Stimulated activated CD4-positive, alpha-beta T cell treated with anti-CD3 and anti-CD28 coated beads, TNF-alpha, amount 100 ng/mL, for 1 hour (primary cell): ENCODE results near the gene ESAM.
A peak's percentile ranks its signal among the peaks of the same experiment; 100 is the strongest.

Source experiments
- DNase-seq, 3 donors: peaks; one replicate each; pipeline ENCODE4 v3.0.0-alpha.2; 2020; ENCODE audit warnings: low read depth in 3 of 3, low spot score in 1 of 3

The ESAM gene

DNA sequence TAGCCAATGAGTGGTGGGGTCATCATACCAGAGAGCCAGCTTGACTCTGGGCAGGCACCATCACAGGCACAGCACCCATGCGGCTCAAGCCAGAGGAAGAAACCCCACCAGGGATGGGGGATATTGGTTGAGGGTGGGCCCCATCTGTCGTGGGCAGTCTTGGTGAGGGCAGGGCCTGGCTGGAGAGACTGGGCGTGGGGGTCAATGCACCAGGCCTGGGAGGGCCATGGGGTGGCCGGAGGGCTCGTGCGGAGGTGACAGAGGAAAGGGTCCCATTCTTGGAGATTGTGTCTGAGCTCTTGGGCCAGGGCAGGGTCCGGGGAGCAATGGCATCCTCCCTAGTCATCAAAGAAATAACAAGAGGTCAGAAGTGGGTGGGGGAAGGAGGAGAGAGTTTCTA lies 8.5 kb downstream of the ESAM start:
- DNase-seq: no peak

DNA sequence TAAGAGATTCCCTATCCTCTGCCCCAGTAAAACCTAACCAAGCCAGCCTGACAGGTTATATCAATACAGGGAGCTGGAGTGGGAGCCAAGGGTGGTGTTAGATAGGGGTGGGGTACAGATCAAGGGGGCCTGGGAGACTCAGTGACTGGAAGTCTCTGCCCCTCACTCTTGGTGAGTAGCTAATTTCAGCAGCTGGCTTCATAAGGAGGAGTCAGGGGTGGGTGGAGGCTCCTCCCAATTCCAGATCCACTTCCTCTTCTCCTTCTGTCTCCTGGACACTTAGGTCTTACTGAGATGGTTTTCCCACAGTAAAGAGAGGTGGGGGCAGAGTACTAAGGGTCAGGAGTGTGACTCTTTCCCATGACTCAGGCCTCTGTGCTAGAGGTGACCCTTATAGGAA lies 8.9 kb downstream of the ESAM start:
- DNase-seq: no peak

DNA sequence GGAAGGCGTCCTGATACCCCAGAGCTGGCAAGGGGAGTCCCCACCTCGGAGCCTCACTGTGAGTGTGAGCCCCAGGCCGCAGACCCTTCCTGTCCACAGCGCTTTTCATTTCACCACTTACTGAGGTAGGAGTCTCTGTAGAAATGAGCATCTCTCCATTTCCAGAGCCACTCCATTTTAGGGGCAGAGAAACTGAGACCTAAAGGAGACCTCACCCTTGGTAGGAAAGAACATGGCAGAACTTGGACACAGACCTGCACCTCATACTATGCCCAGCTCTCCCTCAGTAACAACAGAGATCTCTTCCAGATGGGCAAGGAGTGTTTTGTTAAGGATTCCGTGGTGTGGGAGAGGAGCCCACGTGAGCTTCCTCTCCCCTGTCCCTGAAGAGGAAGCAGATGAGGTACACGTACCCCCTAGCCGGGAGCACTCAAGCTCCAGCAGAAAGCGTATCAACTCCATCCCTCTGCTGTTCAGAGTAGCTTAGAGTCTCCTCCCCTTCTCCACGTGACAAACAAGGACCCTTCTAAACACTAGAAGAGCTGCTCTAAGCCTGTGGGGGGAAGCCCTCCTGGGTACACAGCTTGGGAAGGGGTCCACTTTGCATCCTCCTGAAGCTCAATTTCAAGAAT lies 9.5 kb downstream of the ESAM start:
- DNase-seq: no peak

DNA sequence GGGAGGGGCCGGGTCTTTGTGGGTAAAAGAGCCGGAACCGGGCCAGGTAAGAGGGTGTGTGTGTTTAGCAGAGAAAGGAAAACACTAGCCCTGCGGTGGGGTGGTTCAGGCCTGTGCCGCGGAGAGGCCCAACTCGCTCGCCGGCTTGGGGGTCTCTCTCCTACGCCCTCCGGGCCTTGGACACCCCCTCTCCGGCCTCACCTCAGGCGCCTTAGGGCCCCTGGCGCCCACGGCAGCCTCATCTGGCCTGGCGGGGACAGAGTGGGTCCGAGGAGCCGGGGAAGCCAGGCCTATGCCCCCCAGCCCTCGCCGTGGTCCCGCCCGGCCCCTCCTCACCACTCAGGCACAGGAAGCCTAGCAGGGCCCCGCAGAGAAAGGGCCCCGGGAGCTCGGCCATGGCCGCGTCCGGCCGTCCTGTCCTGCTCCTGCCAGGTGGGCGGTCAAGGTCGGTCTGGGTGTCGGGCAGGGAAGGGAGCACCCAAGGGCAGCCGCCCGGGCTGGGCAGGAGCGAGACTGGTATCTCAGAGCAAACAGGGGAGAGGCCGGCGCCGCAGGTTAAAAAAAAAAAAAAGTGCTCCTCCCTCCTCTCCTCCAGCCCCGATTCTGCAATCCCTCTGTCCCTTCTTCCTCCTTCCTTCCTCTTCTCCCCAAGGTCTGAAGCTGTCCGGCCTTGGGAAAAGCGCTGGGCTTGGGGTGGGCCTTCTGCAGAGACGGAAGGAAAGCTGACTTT lies 10.2 kb downstream of the ESAM start, which contains the start of gene VSIG2:
Gene VSIG2 (minus strand): TSS at position 515 of the 730 bp plus-strand sequence. CDS start 118 bp downstream, at position 397.
- DNase-seq: no peak

DNA sequence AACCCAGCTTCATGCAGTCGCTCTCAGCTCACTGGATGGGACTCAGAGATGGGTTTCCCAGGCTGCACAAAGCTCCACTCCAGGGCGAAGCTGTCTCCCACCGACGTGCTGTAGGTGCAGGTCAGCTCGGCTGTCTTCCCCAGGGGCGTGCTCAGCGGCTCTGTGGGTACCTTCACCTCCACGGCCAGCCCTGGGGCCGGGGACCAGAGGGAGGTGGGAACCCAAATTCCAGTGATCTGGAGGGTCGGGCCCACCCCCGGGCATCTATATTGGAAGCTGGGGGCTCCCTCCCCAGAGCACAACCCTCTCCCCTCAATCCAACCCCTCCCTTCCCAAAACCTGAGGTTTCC lies 10.7 kb downstream of the ESAM start:
- DNase-seq: no peak

DNA sequence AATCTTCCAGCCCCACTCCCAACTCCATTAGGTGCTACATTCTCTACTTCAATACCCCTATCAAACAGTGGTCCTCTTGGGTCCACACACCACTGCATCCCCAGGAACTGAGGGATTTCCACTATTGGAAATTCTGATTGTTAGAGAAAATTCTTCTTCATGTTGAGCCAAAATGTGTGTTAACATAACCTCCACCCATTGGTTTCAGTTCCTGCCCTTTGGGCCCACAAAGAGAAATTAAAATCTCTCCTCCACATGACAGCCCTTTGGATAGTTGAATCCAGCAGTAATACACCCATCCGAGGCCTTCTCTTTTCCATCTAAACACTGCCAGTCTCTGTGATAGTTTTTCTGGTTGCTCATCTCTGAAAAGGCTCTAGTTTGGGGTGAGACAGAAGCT lies 12.2 kb downstream of the ESAM start:
- no peak for DNase-seq

DNA sequence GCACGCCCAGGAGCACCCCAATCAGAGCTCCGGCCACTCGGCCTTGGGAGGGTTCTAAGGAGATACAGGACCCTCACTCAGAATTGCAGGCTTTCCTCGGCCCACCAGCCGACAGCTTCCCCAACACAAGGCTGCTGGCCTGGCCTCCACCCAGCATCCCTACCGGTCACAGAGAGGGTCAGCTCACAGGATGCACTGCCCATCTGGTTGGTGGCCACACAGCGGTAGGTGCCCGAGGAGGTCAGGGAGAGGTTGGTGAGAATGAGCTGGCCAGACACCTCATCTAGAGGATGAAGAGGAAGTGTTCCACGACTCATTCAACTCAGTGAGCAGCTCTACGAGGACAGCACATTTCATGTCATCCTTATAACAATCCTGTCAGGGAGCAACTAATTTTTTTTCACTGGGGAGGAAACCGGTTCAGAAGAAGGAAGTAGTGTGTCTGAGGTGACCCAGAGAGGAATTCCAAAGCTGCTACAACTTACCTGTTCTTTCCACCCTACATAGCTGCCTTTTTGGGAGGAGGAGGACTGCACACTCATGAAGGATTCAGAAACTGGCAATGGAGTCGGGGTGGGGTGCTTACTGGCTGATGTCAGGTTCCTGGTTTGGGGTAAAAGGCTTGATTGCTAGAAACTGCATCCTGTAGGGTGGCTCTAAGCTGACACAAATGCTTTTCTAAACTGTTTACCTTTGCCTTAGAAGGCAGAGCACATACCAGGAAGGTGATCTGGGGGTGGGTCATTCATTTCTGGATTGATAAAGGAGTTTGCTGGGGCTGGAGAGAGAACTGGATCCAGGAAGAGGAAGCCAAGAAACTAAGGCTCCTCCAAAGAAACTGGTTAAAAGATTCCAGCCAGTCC lies 13.4 kb downstream of the ESAM start:
- no peak for DNase-seq

DNA sequence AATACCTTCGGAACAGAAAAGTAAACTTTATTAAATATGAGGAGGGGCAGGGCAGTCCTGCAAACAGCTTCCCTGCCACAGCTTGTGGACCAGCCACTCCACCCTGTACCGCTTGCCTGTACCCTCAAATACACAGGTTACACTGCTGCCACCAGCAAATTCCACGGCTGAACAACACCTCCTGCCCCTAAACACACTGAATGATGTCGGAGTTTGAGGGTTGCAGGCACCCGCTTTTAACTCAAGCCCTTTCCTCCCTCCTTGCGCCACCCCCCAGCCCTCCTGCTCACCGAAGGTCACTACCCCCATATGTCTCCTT lies 14.0 kb downstream of the ESAM start:
- no peak for DNase-seq

DNA sequence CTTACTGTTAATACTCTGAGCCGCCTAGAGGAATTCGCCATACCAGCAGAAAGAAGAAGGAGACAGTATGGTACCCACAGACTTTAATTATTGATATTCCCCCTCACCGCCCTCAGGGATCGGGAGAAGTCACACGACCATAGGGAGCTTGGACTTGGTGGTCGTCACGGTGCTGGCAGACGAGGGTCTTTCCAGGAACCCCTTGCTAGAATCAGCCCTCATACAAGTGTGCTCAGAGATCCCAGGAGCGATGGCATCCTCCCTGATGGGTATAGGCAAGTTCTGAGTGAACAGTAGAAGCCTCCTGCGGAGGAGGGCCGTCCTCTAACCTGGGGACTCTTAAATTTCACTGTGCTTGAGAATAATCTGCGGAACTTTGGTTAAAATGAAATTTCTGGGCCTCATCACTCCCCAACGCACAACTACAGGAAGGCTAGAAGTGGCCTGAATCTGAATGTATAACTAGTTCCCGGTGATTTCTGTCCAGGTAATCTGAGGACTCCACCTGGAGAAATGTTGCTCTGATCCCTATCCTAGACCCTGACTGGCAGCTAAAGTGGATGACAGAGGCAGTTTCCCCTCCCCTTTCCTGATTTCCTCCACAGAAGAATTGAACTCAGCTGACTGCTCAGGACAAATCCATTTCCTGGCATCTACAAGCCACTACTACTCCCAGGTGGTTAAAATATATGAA lies 14.5 kb downstream of the ESAM start:
- no peak for DNase-seq

DNA sequence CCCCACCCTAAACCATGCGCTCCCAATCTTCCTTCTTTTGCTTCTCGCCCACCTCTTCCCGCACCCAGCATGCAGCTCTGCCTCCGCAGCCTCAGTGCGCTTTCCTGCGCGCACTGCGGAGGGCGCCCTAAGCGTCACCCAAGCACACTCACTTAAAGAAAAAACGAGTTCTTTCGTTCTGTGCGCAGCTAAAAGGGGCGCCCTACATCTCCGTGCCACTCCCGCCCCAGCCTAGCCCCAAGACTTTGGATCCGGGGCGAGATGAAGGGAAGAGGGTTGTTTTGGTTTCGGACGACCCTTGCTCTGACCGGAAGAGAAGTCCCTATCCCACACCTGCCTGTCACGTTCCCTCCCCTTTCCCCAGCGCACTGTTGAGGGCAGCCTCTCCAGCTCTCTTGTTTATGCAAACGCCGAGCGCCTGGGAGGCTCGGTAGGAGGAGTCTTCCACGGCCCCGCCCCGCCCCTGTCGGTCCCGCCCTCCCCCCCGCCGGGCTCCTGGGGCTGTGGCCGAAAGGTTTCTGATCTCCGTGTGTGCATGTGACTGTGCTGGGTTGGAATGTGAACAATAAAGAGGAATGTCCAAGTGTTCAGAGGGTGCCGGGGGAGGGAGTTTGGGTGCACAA lies 15.4 kb downstream of the ESAM start:
- peak; percentile 45 to 71 (median 64) for DNase-seq

DNA sequence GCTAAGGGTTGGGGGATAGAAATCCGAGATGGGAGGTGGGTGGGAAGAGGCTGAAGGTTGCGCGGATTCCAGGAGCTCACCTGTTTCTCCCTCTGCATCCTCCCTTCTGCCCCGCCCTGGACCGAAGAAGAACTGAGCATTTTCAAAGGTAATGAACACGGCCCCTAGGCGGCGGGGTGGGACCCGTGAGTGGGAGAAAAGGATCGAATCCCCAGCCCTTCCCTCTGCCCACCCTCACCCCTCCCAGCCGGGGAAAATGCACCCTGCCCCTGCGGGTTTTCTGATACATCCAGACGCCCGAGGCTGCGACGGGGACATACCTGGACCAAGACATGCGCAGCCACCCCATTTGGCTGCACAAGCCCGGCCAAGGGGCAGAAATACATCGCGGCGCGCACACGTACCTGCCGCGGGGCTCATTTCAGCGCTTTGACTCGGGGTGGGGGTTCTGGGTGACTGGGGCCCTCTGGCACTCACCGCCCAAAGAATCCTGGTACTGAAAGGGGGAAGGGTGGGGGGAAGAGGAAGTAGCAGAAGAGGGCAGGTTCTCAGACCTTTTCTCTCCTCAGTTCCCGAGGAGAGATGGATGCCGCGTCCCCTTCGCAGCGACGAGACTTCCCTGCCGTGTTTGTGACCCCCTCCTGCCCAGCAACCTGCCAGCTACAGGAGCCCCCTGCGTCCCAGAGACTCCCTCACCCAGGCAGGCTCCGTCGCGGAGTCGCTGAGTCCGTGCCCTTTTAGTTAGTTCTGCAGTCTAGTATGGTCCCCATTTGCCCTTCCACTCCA lies 16.1 kb downstream of the ESAM start:
- no peak for DNase-seq

DNA sequence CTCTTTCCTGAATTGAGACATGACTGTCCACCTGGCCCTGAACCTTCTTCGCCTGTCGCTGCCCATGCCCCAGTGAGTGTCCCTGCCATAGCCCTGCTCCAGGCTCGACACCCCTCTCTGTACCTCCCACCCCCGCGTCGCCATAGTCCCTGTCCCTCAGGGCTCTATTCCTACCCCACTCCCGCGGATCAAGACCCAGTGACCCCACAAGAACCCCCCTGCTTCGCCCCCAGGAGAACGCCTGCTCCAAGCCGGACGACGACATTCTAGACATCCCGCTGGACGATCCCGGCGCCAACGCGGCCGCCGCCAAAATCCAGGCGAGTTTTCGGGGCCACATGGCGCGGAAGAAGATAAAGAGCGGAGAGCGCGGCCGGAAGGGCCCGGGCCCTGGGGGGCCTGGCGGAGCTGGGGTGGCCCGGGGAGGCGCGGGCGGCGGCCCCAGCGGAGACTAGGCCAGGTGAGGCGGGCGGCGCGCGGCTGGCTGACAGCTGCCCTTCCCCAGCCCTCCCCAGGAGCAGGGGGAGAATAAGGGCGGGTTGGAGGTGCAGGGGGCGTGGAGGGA lies 16.7 kb downstream of the ESAM start:
- DNase-seq: no peak

DNA sequence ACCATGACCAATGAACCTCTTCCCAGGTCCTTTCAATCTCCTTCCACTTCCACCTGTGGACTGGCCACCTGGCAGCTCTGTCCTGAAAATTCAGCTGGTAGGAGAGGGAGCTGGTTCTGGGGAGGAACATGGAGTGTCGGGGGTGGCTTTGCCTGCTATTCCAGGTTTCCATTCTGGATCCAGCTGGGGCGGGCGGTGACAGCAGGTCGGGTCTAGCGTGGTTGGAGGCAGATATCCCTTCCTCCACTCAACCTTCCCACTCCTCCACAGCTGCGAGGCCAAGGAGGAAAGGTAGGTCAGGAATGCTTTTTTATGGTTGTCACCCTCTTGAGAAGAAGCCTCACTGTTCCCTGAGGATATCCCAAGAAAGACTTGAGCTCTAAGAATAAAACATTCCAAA lies 19.0 kb downstream of the ESAM start:
- no peak for DNase-seq

DNA sequence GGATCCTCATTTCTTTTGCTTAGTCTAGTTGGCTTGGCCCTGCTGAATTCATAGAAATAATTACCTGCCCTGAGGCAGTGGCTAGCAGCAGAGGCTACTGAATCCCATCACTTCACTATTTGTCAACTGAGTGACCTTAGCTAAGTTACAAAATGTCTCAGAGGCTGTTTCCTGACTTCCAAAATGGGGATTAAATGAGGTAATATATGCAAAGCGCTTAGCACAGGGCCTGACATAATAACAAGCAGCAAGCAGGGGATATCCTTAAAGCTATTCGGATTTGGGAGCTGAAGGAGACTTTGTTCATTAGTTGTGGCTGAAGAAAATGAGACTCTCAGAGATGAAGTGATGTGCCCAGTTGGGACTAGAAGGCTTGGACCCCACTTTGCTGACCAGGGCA lies 19.5 kb downstream of the ESAM start:
- no peak for DNase-seq

DNA sequence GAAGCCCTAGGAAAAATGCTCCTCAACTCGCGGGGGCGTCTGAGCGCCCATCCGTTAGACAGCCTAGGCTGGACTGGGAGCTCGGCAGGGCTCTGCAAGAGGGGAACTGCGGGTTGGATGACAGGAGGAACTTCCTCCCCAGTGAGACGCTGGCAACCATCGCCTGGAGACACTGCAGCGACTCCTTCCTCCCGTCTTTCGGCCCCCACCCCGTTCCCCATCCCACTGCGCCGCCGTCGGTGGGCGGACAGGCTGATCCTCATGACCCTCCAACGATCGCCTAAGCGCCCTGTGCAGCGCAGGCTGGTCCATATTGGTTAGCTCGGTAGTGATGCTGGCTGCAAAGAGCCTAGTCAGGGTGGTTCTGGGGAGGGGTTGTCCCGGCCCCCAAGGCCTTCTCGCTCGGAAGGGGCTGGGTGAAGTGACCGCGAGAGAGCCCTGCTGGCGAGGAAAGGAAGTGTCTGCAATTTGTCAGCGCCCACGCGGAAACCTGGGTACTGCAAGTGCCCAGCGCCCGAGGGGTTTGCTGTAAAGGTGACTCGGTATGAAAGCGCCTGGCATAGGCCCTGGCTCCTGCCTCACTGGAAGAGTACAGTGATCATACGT lies 21.7 kb downstream of the ESAM start:
- no peak for DNase-seq

DNA sequence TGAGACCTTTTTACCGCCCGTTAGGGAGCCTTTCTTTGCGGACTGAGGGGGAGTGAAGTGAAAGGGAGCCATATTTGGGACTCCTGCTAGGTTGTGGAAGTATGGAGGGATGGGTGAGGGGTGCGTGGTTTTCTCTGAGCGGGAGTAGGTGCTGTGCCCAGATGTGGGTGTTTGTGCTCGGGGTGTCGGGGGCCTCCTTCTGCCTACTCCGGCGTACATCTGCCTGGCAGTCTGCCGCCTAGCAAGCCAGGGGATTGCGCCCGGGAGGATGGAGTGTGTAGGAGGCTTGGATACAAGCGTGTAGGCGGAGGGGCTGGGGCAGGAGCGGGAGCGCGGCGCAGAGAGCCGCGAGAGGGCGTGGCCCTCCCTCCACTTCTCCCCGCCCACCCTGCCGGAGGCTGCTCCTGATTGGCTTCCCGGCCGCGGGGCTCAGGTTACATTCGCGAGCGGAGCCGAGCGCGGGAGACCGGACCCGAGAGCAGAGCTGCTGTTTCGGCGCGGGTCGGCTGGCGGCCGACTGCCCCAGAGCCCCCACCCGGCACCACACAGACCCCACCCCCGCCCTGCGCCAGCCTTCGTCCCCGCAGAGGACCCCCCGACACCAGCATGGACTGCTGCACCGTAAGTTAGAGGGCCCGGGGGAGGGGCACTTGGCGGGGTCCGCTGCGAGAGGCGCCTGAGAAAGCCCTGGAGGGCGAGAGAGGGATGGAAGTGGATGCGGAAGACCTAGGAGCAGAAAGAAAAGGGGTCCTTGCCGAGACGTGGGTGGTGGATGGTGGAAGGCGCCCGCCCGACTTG lies 22.4 kb downstream of the ESAM start, which contains the start of gene NRGN:
Gene NRGN (plus strand): TSS at position 464 of the 798 bp plus-strand sequence. CDS start 143 bp downstream, at position 607.
- DNase-seq: peak; percentile 46 to 66 (median 63)

DNA sequence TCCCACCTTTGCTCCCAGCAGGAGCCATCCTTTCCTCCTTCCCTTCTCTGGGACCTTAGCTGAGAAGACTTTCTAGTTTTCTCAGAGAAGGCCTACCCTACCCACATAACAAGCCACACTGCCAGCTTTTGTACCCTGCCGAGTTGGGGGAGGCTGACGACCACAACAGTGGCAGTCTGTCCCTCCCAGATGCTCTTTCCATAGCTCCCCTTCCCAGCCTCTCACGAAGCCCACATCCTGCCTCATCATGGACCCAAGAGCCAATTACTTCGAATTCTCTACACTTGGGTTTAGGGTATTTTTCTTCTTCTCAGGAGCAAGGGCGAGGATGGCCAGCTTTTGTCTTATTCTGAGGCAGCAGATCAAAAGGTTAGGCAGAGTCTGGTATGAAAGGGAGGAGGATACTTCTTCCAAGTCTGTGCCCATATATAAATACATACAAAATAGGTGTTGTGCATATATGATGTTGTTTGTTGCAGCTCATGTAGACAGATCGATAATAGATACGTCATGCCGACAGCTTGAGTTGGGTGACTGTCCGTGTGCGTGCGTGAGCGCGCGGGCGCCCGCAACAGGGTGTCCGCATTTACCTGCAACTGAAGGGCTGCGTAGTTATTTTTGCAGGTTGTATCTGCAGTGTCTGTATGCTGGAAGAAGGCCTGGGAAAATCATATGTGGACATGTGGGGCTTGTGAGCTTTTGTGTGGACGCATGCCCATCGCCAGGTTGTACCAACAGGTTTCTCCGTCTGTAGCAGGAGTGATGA lies 23.2 kb downstream of the ESAM start:
- no peak for DNase-seq
